NCI-H345 (cell line): ENCODE data around the gene HDAC4.
"Not testable (repeated sequence)": the region's sequence is repeated elsewhere in the genome, so short reads cannot be mapped to it uniquely, and the experiment has no call there.

Experiments
- DNase-seq: peaks from one replicate; lab custom pipeline; 2025; lab: John Stamatoyannopoulos, UW

The HDAC4 gene

GRCh38 chr2:239086325-239087020 lies 314.3 kb downstream of the HDAC4 start:
- DNase-seq: no peak

- DNase-seq: no peak
Observed at GRCh38 chr2:239085201-239085992, 315.4 kb downstream of the HDAC4 start.

GRCh38 chr2:239084007-239084406 lies 316.8 kb downstream of the HDAC4 start:
- DNase-seq: no peak

- DNase-seq: no peak
Observed at GRCh38 chr2:239082425-239082824, 318.4 kb downstream of the HDAC4 start.

GRCh38 chr2:239081622-239082021 lies 319.2 kb downstream of the HDAC4 start:
- no peak for DNase-seq

- DNase-seq: no peak
Observed at GRCh38 chr2:239081046-239081445, 319.8 kb downstream of the HDAC4 start.

GRCh38 chr2:239079671-239080294 lies 321.0 kb downstream of the HDAC4 start:
- no peak for DNase-seq

GRCh38 chr2:239078128-239078924 lies 322.5 kb downstream of the HDAC4 start:
- DNase-seq: no peak

GRCh38 chr2:239077260-239077659 lies 323.6 kb downstream of the HDAC4 start:
- DNase-seq: no peak

- DNase-seq: peak; percentile 20
Observed at GRCh38 chr2:239075918-239076758, 324.7 kb downstream of the HDAC4 start.

- no peak for DNase-seq
Observed at GRCh38 chr2:239073745-239074530, 326.9 kb downstream of the HDAC4 start.

GRCh38 chr2:239073270-239073669 lies 327.6 kb downstream of the HDAC4 start:
- DNase-seq: no peak

- DNase-seq: no peak
Observed at GRCh38 chr2:239072786-239073185, 328.0 kb downstream of the HDAC4 start.

- DNase-seq: no peak
Observed at GRCh38 chr2:239070466-239070865, 330.4 kb downstream of the HDAC4 start.

GRCh38 chr2:239069362-239070333 lies 331.2 kb downstream of the HDAC4 start:
- not testable (repeated sequence) for DNase-seq

- no peak for DNase-seq
Observed at GRCh38 chr2:239068411-239068810, 332.4 kb downstream of the HDAC4 start.

GRCh38 chr2:239067196-239067865 lies 333.5 kb downstream of the HDAC4 start:
- DNase-seq: no peak

- DNase-seq: no peak
Observed at GRCh38 chr2:239066597-239066996, 334.2 kb downstream of the HDAC4 start.

GRCh38 chr2:239065962-239066361 lies 334.9 kb downstream of the HDAC4 start:
- DNase-seq: no peak
